GM23338 (cell line): ENCODE measurements around the gene LOXL4. TPM values are rescaled to one million over a fixed set of nuclear protein-coding genes. Genes with fewer than 3 reads are reported as not detected.

Experiments used
- ATAC-seq: fragments of 200-7000 bp; cut with Tn5 transposase; 3 replicates; pipeline ENCODE4 v1.9.1; 2020
- DNase-seq: peaks from one replicate; pipeline ENCODE4 v3.0.0-alpha.2; 2015; ENCODE audit warnings: low spot score
- H2AFZ ChIP-seq: fragments of 200-600 bp; sonication (generic); 2 replicates; pipeline ENCODE4 v1.8.0; 2016; ENCODE audit warnings: antibody characterized with exemption, mild to moderate bottlenecking, moderate library complexity
- H3F3A ChIP-seq: fragments of 200-600 bp; sonication (generic); replicated peaks from 2 replicates; pipeline ENCODE4 v1.8.0; 2017; ENCODE audit warnings: antibody characterized with exemption, mixed run types, low read depth
- H3K27ac ChIP-seq: fragments of 200-600 bp; sonication (generic); 2 replicates; pipeline ENCODE4 v1.6.1; 2016; ENCODE audit warnings: low read depth
- H3K27me3 ChIP-seq: fragments of 200-600 bp; sonication (generic); 2 replicates; pipeline ENCODE4 v1.8.0; 2016; ENCODE audit warnings: mild to moderate bottlenecking, mixed run types, moderate library complexity; ENCODE audit not compliant: insufficient read depth
- H3K36me3 ChIP-seq: fragments of 200-600 bp; sonication (generic); 2 replicates; pipeline ENCODE4 v1.8.0; 2016; ENCODE audit warnings: mild to moderate bottlenecking; ENCODE audit not compliant: insufficient read depth
- H3K4me1 ChIP-seq: fragments of 200-600 bp; sonication (generic); 2 replicates; pipeline ENCODE4 v1.8.0; 2016; ENCODE audit warnings: mild to moderate bottlenecking, moderate library complexity; ENCODE audit not compliant: insufficient read depth
- H3K4me2 ChIP-seq: fragments of 200-600 bp; sonication (generic); 2 replicates; pipeline ENCODE4 v1.7.1; 2017; ENCODE audit warnings: mixed run types
- H3K4me3 ChIP-seq: fragments of 200-600 bp; sonication (generic); 2 replicates; pipeline ENCODE4 v1.6.1; 2016; ENCODE audit warnings: mixed run types
- H3K79me2 ChIP-seq: fragments of 200-600 bp; sonication (generic); replicated peaks from 2 replicates; pipeline ENCODE4 v1.8.0; 2017; ENCODE audit warnings: mild to moderate bottlenecking; ENCODE audit not compliant: insufficient read depth
- H3K9me2 ChIP-seq: fragments of 200-600 bp; sonication (generic); 2 replicates; pipeline ENCODE4 v1.8.0; 2017; ENCODE audit not compliant: insufficient read depth
- H4K20me1 ChIP-seq: fragments of 200-600 bp; sonication (generic); replicated peaks from 2 replicates; pipeline ENCODE4 v1.8.0; 2017; ENCODE audit warnings: mild to moderate bottlenecking; ENCODE audit not compliant: insufficient read depth
- H3K27ac Mint-ChIP-seq: 2 replicates; pipeline ENCODE4 v1.8.0; 2020; ENCODE audit warnings: inconsistent platforms, mild to moderate bottlenecking, moderate library complexity, mixed read lengths
- H3K27me3 Mint-ChIP-seq: 3 replicates; pipeline ENCODE4 v1.8.0; 2022; ENCODE audit warnings: low read depth, mild to moderate bottlenecking, moderate library complexity, mixed read lengths, inconsistent platforms; ENCODE audit not compliant: insufficient read depth, poor library complexity
- H3K36me3 Mint-ChIP-seq: 3 replicates; pipeline ENCODE4 v1.8.0; 2021; ENCODE audit warnings: low read depth, mild to moderate bottlenecking, inconsistent platforms, moderate library complexity, mixed read lengths
- H3K4me1 Mint-ChIP-seq: 3 replicates; pipeline ENCODE4 v1.8.0; 2020; ENCODE audit warnings: mild to moderate bottlenecking, inconsistent platforms, mixed read lengths
- H3K4me3 Mint-ChIP-seq: 3 replicates; pipeline ENCODE4 v1.8.0; 2021; ENCODE audit warnings: moderate library complexity, mild to moderate bottlenecking, inconsistent platforms, mixed read lengths
- H3K9me3 Mint-ChIP-seq: 3 replicates; pipeline ENCODE4 v1.8.0; 2020; ENCODE audit warnings: moderate library complexity, mild to moderate bottlenecking, inconsistent platforms, mixed read lengths
- CTCF ChIP-seq, 2 experiments: fragments of 200-600 bp in 1 of 2; sonication (generic) in 1 of 2; conservative IDR thresholded peaks; 2 replicates each; pipeline versions ENCODE4 v1.5.1 to v1.6.1; 2016 to 2017; ENCODE audit warnings: antibody characterized with exemption in 2 of 2, low read depth in 2 of 2, mild to moderate bottlenecking in 2 of 2, moderate library complexity in 1 of 2
- EZH2phosphoT487 ChIP-seq: fragments of 200-600 bp; sonication (generic); IDR thresholded peaks from one replicate; pipeline ENCODE4 v1.8.1; 2018; ENCODE audit warnings: antibody characterized with exemption; ENCODE audit not compliant: unreplicated experiment
- JUNB ChIP-seq: IDR thresholded peaks from one replicate; pipeline ENCODE4 v1.6.1; 2016; ENCODE audit warnings: antibody characterized with exemption; ENCODE audit not compliant: unreplicated experiment
- NANOG ChIP-seq: IDR thresholded peaks from 2 replicates; pipeline ENCODE4 v1.6.1; 2016; ENCODE audit warnings: antibody characterized with exemption, borderline replicate concordance
- ZNF114 ChIP-seq: fragments of 250-450 bp; sonication (Bioruptor Pico); IDR thresholded peaks from 2 replicates; pipeline ENCODE4 v1.5.0; 2020; ENCODE audit warnings: mild to moderate bottlenecking, moderate library complexity
- ZNF331 ChIP-seq: fragments of 250-450 bp; sonication (Bioruptor Pico); IDR thresholded peaks from 2 replicates; pipeline ENCODE4 v1.5.0; 2020; ENCODE audit warnings: low read depth, mild to moderate bottlenecking, moderate library complexity
- ZNF462 ChIP-seq: fragments of 250-450 bp; sonication (Bioruptor Pico); IDR thresholded peaks from 2 replicates; pipeline ENCODE4 v1.5.0; 2020; ENCODE audit warnings: mild to moderate bottlenecking, moderate library complexity
- polyA plus RNA-seq: library from polyadenylated mRNA; unstranded; fragments of >200 nt; fragmentation: Nextera tagmentation; extraction: Ambion mirVana; gene quantifications from 2 replicates; pipeline ENCODE4 v1.2.1, GENCODE V29; 2016
- total RNA-seq: library from RNA; depleted of rRNA; stranded (reverse); fragments of >200 nt; shearing (Covaris generic); gene quantifications from 2 replicates; pipeline ENCODE4 v1.2.3, GENCODE V29; 2014

LOXL4 gene
- total and polyA plus RNA-seq, 2 experiments from 2014 or later = 0.21 to 0.38 TPM

GRCh38 chr10:98253499-98253898 lies 14.5 kb downstream of the LOXL4 start:
- ATAC-seq (no peak), DNase-seq (no peak)
- no peaks in the 10 kb centered on the region; the same call in 2 of the 3 replicates for H3K36me3 Mint-ChIP-seq
- peaks cover 16% of the 10 kb centered on the region for H3K4me1 Mint-ChIP-seq
- no peak for TF ChIP-seq EZH2phosphoT487
- no peak for TF ChIP-seq NANOG
- no peak for TF ChIP-seq CTCF (conservative IDR thresholded peaks at IDR 0.05; ENCODE audit: low read depth in 2 of 2)
- TF ChIP-seq ZNF331 (CRISPR knock-in tag) = no peak
- H3K4me3 Mint-ChIP-seq = no peak overlapping the region
- Histone ChIP-seq H3K4me2 (no peak overlapping the region), H3K4me3 (no peak overlapping the region), H3K27me3 (no peaks in the 10 kb centered on the region), H4K20me1 (no peaks in the 10 kb centered on the region; the same call in 1 of the 2 replicates), H3K79me2 (no peaks in the 10 kb centered on the region), H3K36me3 (no peaks in the 10 kb centered on the region), H2AFZ (no peak overlapping the region), H3F3A (no peaks in the 10 kb centered on the region), H3K9me2 (no peaks in the 10 kb centered on the region), H3K4me1 (no peaks in the 10 kb centered on the region), H3K27ac (no peak overlapping the region)
- H3K27ac Mint-ChIP-seq = no peak overlapping the region
- H3K9me3 Mint-ChIP-seq = no peaks in the 10 kb centered on the region
- peaks cover 3% of the 10 kb centered on the region for H3K27me3 Mint-ChIP-seq

- no peaks in the 10 kb centered on the region for H3K9me3 Mint-ChIP-seq
- Histone ChIP-seq H3K9me2 (no peaks in the 10 kb centered on the region), H3K36me3 (no peaks in the 10 kb centered on the region), H3F3A (no peaks in the 10 kb centered on the region), H3K4me3 (no peak overlapping the region), H3K4me1 (no peaks in the 10 kb centered on the region), H3K27me3 (no peaks in the 10 kb centered on the region), H3K4me2 (no peak overlapping the region), H2AFZ (no peak overlapping the region), H3K27ac (no peak overlapping the region), H4K20me1 (no peaks in the 10 kb centered on the region; the same call in 1 of the 2 replicates), H3K79me2 (no peaks in the 10 kb centered on the region)
- peaks cover 5% of the 10 kb centered on the region; the same call in 2 of the 3 replicates for H3K36me3 Mint-ChIP-seq
- peak; percentile 16; the same call in 2 of the 3 replicates for ATAC-seq
- peaks cover 16% of the 10 kb centered on the region for H3K4me1 Mint-ChIP-seq
- no peak overlapping the region for H3K4me3 Mint-ChIP-seq
- H3K27me3 Mint-ChIP-seq = peaks cover 3% of the 10 kb centered on the region
- no peak overlapping the region for H3K27ac Mint-ChIP-seq
- DNase-seq = no peak
- TF ChIP-seq ZNF114 (CRISPR knock-in tag) (no peak), CTCF (conservative IDR thresholded peaks at IDR 0.05; ENCODE audit: low read depth in 2 of 2) (no peak), JUNB (no peak), ZNF462 (no peak), NANOG (no peak), ZNF331 (CRISPR knock-in tag) (no peak)
Observed at GRCh38 chr10:98252464-98252863, 15.5 kb downstream of the LOXL4 start.
